ENCODE data around the gene MTMR10.

MTMR10 gene
- total RNA-seq = 50.1 reads per million, percentile 68 among the genes with 10 or more reads in this experiment

GRCh38 chr15:30991255-30992235 lies at the start of gene MTMR10:
Gene MTMR10 (minus strand): TSS chr15:30991628. CDS start chr15:30991506, 122 bp downstream.
- DNase-seq = peak; percentile 56

GRCh38 chr15:31040611-31041010 lies 49.2 kb upstream of the MTMR10 start:
- DNase-seq = no peak

- DNase-seq = no peak
These were observed 48.5 kb upstream of the MTMR10 start for GRCh38 chr15:31039961-31040360.

- no peak for DNase-seq
These were observed 46.5 kb upstream of the MTMR10 start for GRCh38 chr15:31037731-31038477.

GRCh38 chr15:31036783-31037182 lies 45.4 kb upstream of the MTMR10 start:
- DNase-seq = no peak

GRCh38 chr15:31035610-31036009 lies 44.2 kb upstream of the MTMR10 start:
- DNase-seq = no peak

GRCh38 chr15:31034152-31034551 lies 42.7 kb upstream of the MTMR10 start:
- DNase-seq = no peak

GRCh38 chr15:31032961-31033371 lies 41.5 kb upstream of the MTMR10 start:
- DNase-seq = no peak

- DNase-seq = no peak
These were observed 40.1 kb upstream of the MTMR10 start for GRCh38 chr15:31031471-31032067.

GRCh38 chr15:31027910-31028578 lies 36.6 kb upstream of the MTMR10 start:
- DNase-seq = no peak

- DNase-seq = no peak
These were observed 34.6 kb upstream of the MTMR10 start for GRCh38 chr15:31025996-31026395.

- DNase-seq = no peak
These were observed 33.6 kb upstream of the MTMR10 start for GRCh38 chr15:31024979-31025378.

- no peak for DNase-seq
These were observed 32.9 kb upstream of the MTMR10 start for GRCh38 chr15:31024330-31024729.

- DNase-seq = no peak
These were observed 32.4 kb upstream of the MTMR10 start for GRCh38 chr15:31023841-31024240.

GRCh38 chr15:31021067-31021665 lies 29.7 kb upstream of the MTMR10 start:
- DNase-seq = no peak

- no peak for DNase-seq
These were observed 29.1 kb upstream of the MTMR10 start for GRCh38 chr15:31020542-31020941.

GRCh38 chr15:31019986-31020385 lies 28.6 kb upstream of the MTMR10 start:
- no peak for DNase-seq

- no peak for DNase-seq
These were observed 25.9 kb upstream of the MTMR10 start for GRCh38 chr15:31017311-31017710.

- no peak for DNase-seq
These were observed 25.1 kb upstream of the MTMR10 start for GRCh38 chr15:31016446-31016915.

- no peak for DNase-seq
These were observed 23.1 kb upstream of the MTMR10 start for GRCh38 chr15:31014608-31014925.

GRCh38 chr15:31013863-31014607 lies 22.6 kb upstream of the MTMR10 start:
- DNase-seq = no peak

All from effector CD4-positive, alpha-beta T cell (primary cell).